BLaER1 (cell line): ENCODE results near the gene ECI1.

Source experiments
- H3K27ac ChIP-seq: shearing (Covaris generic); formaldehyde crosslinking; 2 replicates; pipeline ENCODE4 v1.8.1; 2022
- H3K27me3 ChIP-seq: shearing (Covaris generic); formaldehyde crosslinking; 2 replicates; pipeline ENCODE4 v1.8.1; 2022
- H3K36me3 ChIP-seq: shearing (Covaris generic); formaldehyde crosslinking; 2 replicates; pipeline ENCODE4 v1.8.1; 2022
- H3K4me1 ChIP-seq: shearing (Covaris generic); formaldehyde crosslinking; 2 replicates; pipeline ENCODE4 v1.8.1; 2022
- H3K4me2 ChIP-seq: shearing (Covaris generic); formaldehyde crosslinking; 2 replicates; pipeline ENCODE4 v1.8.1; 2022
- H3K4me3 ChIP-seq: shearing (Covaris generic); formaldehyde crosslinking; 2 replicates; pipeline ENCODE4 v1.8.1; 2022
- H3K9ac ChIP-seq: shearing (Covaris generic); formaldehyde crosslinking; 2 replicates; pipeline ENCODE4 v1.8.1; 2022
- H3K9me3 ChIP-seq: shearing (Covaris generic); formaldehyde crosslinking; 2 replicates; pipeline ENCODE4 v1.8.1; 2022
- H4K20me1 ChIP-seq: shearing (Covaris generic); formaldehyde crosslinking; 2 replicates; pipeline ENCODE4 v1.8.1; 2022
- Cebpa-rat ChIP-seq: shearing (Covaris generic); IDR thresholded peaks from 2 replicates; pipeline ENCODE4 v1.8.1; 2022

The ECI1 gene, protein sequence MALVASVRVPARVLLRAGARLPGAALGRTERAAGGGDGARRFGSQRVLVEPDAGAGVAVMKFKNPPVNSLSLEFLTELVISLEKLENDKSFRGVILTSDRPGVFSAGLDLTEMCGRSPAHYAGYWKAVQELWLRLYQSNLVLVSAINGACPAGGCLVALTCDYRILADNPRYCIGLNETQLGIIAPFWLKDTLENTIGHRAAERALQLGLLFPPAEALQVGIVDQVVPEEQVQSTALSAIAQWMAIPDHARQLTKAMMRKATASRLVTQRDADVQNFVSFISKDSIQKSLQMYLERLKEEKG

GRCh38 chr16:2251296-2252111 is at the start of gene ECI1:
TSS of gene ECI1 (minus strand) at chr16:2251587. CDS start at chr16:2251566, 21 bp downstream.
- H3K4me1 ChIP-seq: peaks cover 30% of the 10 kb centered on the region
- H3K36me3 ChIP-seq: peaks cover 76% of the 10 kb centered on the region
- peaks cover 55% of the 10 kb centered on the region for H4K20me1 ChIP-seq
- peak within 1 kb of the TSS; percentile 91 for H3K4me2 ChIP-seq
- TF ChIP-seq Cebpa-rat: no peak
- H3K27me3 ChIP-seq: no peaks in the 10 kb centered on the region
- H3K27ac ChIP-seq: peak within 1 kb of the TSS; percentile 93
- peak within 1 kb of the TSS; percentile 84 for H3K4me3 ChIP-seq
- peak within 1 kb of the TSS; percentile 93 for H3K9ac ChIP-seq
- no peaks in the 10 kb centered on the region for H3K9me3 ChIP-seq

DNA sequence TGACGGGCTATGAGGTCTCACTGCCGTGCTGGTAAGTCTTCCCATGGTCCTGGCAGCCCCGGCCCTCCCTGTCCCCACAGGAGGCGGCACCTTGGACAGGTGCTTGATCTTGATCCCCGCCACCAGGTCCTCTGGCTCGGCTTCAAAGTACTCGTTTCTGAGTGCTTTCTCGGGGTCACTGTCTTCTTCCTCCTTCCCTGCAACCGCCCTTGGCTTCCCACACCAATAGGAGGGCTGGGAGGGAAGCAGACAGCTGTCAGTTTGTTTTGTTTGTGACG is 48.5 kb upstream of the ECI1 start:
- no peaks in the 10 kb centered on the region for H4K20me1 ChIP-seq
- TF ChIP-seq Cebpa-rat: no peak
- H3K27me3 ChIP-seq: no peaks in the 10 kb centered on the region
- H3K4me2 ChIP-seq: peak overlapping the region; percentile 12; the same call in 1 of the 2 replicates
- H3K36me3 ChIP-seq: peaks cover 14% of the 10 kb centered on the region; the same call in 1 of the 2 replicates
- no peak overlapping the region for H3K4me3 ChIP-seq
- peak overlapping the region; percentile 38; the same call in 1 of the 2 replicates for H3K9ac ChIP-seq
- H3K4me1 ChIP-seq: peaks cover 17% of the 10 kb centered on the region
- no peaks in the 10 kb centered on the region for H3K9me3 ChIP-seq
- H3K27ac ChIP-seq: no peak overlapping the region

GRCh38 chr16:2299121-2299914 is 47.9 kb upstream of the ECI1 start:
- peak overlapping the region; percentile 38; the same call in 1 of the 2 replicates for H3K9ac ChIP-seq

GRCh38 chr16:2298621-2299020 is 47.2 kb upstream of the ECI1 start:
- Histone ChIP-seq H3K4me1 (peaks cover 17% of the 10 kb centered on the region), H3K27me3 (no peaks in the 10 kb centered on the region), H3K36me3 (peaks cover 11% of the 10 kb centered on the region; the same call in 1 of the 2 replicates), H3K9ac (no peak overlapping the region), H3K27ac (no peak overlapping the region), H3K4me3 (no peak overlapping the region), H4K20me1 (no peaks in the 10 kb centered on the region), H3K4me2 (no peak overlapping the region), H3K9me3 (no peaks in the 10 kb centered on the region)
- TF ChIP-seq Cebpa-rat: no peak

More at GRCh38 chr16:2299121-2299914, 47.9 kb upstream of the ECI1 start:
- no peak for TF ChIP-seq Cebpa-rat
- H3K4me1 ChIP-seq: peaks cover 17% of the 10 kb centered on the region
- H3K27ac ChIP-seq: no peak overlapping the region
- H3K36me3 ChIP-seq: peaks cover 16% of the 10 kb centered on the region; the same call in 1 of the 2 replicates
- no peak overlapping the region for H3K4me3 ChIP-seq
- no peaks in the 10 kb centered on the region for H4K20me1 ChIP-seq
- H3K4me2 ChIP-seq: peak overlapping the region; percentile 12; the same call in 1 of the 2 replicates
- H3K9me3 ChIP-seq: no peaks in the 10 kb centered on the region
- no peaks in the 10 kb centered on the region for H3K27me3 ChIP-seq

GRCh38 chr16:2297506-2297860 is 46.1 kb upstream of the ECI1 start:
- Histone ChIP-seq H3K36me3 (peaks cover 13% of the 10 kb centered on the region; the same call in 1 of the 2 replicates), H3K4me3 (no peak overlapping the region), H4K20me1 (no peaks in the 10 kb centered on the region), H3K9ac (no peak overlapping the region), H3K9me3 (no peaks in the 10 kb centered on the region), H3K4me1 (peaks cover 17% of the 10 kb centered on the region), H3K27me3 (no peaks in the 10 kb centered on the region), H3K4me2 (no peak overlapping the region), H3K27ac (no peak overlapping the region)
- TF ChIP-seq Cebpa-rat: no peak

- Histone ChIP-seq H3K9me3 (no peaks in the 10 kb centered on the region), H3K9ac (no peak overlapping the region), H3K4me2 (no peak overlapping the region), H3K4me1 (peaks cover 17% of the 10 kb centered on the region), H3K36me3 (peaks cover 13% of the 10 kb centered on the region; the same call in 1 of the 2 replicates), H4K20me1 (no peaks in the 10 kb centered on the region), H3K27me3 (no peaks in the 10 kb centered on the region), H3K4me3 (no peak overlapping the region), H3K27ac (no peak overlapping the region)
- no peak for TF ChIP-seq Cebpa-rat
Measured at GRCh38 chr16:2296661-2297505, 45.5 kb upstream of the ECI1 start.

DNA sequence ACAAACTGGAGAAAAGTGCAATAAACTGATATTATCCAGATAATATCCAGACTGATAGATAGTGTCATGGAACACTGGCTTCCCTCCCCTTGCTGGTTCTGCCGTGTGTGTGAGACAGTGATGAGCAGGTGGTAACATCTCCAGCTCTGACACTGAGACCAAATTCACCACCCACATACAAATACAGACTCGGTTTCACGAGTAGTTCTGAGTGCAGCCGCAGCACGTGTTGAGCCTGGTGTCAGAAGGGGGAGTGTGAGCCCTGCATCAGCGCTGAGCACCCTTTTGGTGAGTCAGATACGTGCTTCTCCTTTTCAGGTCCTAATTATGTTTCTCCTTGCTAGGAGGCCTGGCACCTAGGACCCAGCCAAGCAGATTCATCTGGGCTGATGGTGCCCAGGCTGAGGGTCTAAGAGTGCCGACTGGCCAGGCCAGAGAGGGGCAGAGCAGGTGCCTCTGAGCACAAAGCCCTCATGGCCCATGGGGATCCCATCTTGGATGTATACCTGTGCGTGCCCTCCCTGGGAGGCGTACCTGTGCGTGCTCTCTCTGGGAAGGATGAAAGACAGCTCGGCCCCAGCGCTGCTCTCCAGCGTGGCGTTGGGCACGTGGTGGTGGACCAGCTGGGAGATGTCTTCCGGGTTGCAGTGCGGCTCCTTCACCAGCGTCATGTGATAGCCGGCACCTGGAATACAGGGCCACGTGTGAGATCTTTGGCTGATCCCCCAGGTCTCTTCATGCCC is 43.8 kb upstream of the ECI1 start:
- no peaks in the 10 kb centered on the region for H4K20me1 ChIP-seq
- H3K36me3 ChIP-seq: peaks cover 17% of the 10 kb centered on the region; the same call in 1 of the 2 replicates
- H3K27me3 ChIP-seq: no peaks in the 10 kb centered on the region
- H3K4me1 ChIP-seq: peaks cover 20% of the 10 kb centered on the region
- no peaks in the 10 kb centered on the region for H3K9me3 ChIP-seq
- no peak overlapping the region for H3K27ac ChIP-seq
- H3K4me2 ChIP-seq: no peak overlapping the region
- no peak for TF ChIP-seq Cebpa-rat
- H3K9ac ChIP-seq: no peak overlapping the region
- H3K4me3 ChIP-seq: no peak overlapping the region

DNA sequence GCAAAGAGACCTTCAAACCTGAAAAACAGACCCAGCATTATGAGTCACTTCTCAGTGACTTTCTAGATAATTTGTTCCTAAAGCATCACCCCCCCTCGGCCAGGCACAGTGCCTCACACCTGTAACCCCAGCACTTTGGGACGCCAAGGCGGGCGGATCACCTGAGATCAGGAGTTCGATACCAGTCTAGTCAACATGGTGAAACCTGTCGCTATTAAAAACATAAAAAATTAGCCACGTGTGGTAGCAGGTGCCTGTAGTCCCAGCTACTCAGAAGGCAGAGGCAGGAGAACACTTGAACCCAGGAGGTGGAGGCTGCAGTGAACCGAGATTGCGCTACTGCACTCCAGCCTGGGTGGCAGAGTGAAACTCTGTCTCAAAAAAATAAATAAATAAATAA is 40.8 kb upstream of the ECI1 start:
- H3K9ac ChIP-seq: no peak overlapping the region
- H3K9me3 ChIP-seq: no peaks in the 10 kb centered on the region
- H3K36me3 ChIP-seq: peaks cover 17% of the 10 kb centered on the region; the same call in 1 of the 2 replicates
- H3K27me3 ChIP-seq: no peaks in the 10 kb centered on the region
- H4K20me1 ChIP-seq: no peaks in the 10 kb centered on the region
- no peak overlapping the region for H3K4me3 ChIP-seq
- H3K4me2 ChIP-seq: no peak overlapping the region
- H3K4me1 ChIP-seq: peaks cover 27% of the 10 kb centered on the region
- H3K27ac ChIP-seq: no peak overlapping the region
- TF ChIP-seq Cebpa-rat: no peak
